Fibroblast of pulmonary artery (primary cell): ENCODE results near the gene PRKACA.

Experiments
- DNase-seq: peaks from one replicate; pipeline ENCODE4 v3.0.0-alpha.2; 2010; ENCODE audit warnings: low read depth
- H3K4me3 ChIP-seq: replicated peaks from 2 replicates; pipeline ENCODE4 v1.5.1; 2011; ENCODE audit warnings: low read depth, mild to moderate bottlenecking, control low read depth, low read length, moderate library complexity
- TF ChIP-seq, protein P1 (sequence below): IDR thresholded peaks from 2 replicates; pipeline ENCODE4 v1.5.1; 2011; ENCODE audit warnings: mild to moderate bottlenecking, control low read depth, low read length, inconsistent platforms; ENCODE audit errors: missing control alignments

PRKACA gene

DNA sequence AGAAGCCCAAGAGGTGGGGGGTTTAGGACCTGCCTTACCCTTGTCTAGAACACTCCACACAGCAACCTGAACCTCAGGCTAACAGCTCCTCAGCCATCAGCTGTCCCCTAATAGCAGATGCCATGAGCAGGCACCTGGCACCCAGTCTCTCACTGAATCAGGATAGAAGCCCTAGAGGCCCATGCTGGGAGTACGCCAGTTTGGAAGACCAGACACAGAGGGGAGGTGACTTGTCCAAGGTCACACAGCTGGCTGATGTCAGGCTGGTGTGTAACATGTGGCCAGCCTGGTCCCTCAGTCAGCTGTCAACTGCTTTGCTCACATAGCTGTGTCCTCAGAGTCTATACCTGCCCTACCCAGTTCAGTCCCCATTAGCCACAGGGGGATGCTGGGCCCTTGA is 14.3 kb downstream of the PRKACA start:
- no peak overlapping the region for H3K4me3 ChIP-seq
- TF ChIP-seq, protein P1, sequence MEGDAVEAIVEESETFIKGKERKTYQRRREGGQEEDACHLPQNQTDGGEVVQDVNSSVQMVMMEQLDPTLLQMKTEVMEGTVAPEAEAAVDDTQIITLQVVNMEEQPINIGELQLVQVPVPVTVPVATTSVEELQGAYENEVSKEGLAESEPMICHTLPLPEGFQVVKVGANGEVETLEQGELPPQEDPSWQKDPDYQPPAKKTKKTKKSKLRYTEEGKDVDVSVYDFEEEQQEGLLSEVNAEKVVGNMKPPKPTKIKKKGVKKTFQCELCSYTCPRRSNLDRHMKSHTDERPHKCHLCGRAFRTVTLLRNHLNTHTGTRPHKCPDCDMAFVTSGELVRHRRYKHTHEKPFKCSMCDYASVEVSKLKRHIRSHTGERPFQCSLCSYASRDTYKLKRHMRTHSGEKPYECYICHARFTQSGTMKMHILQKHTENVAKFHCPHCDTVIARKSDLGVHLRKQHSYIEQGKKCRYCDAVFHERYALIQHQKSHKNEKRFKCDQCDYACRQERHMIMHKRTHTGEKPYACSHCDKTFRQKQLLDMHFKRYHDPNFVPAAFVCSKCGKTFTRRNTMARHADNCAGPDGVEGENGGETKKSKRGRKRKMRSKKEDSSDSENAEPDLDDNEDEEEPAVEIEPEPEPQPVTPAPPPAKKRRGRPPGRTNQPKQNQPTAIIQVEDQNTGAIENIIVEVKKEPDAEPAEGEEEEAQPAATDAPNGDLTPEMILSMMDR = no peak
- DNase-seq = no peak

DNA sequence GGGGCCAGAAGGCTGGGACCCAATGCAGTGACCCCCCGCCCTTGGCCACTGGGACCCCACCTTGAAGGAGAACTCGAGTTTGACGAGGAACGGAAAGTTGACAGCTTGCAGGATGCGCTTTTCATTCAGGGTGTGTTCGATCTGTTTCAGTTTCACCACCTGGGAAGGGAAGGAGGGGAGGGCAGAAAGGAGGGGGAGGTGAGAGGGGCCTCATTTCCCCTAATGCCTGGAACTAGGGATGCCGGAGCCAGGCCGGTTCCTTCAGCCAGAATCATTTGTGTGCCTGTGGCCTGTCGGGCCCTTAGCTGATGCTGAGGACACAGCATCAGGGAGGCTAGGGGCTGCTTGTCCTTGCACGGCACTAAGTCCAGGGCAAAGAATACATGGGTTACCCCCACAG is 14.8 kb downstream of the PRKACA start:
- no peak for DNase-seq
- no peak overlapping the region for H3K4me3 ChIP-seq
- TF ChIP-seq, protein P1 = no peak

DNA sequence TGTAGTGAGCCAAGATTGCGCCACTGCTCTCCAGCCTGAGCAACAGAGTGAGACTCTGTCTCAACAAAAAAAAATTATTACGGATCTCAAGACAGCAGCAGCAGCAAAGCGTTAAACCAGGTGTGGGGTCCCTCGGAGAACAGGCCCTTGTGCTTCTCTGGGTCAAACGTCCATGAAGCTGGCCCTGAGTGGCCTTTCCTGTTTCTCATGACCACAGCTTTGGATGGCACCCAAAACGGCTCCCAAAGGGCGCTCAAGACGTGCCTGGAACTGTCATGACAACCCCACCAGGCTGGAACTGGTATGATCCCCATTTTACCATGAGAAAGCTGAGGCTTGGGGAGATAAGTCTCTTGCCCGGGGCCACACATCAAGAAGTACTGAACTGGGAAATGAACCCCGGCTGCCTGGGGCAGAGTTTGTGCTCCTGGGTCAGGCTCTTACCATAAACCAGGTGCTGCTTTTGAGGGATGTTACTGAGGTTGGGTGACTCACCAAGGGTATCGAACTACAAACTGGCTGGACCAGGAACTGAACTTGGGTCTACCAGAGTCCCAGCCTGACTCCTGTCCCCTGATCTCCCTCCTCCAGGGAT is 15.4 kb downstream of the PRKACA start:
- H3K4me3 ChIP-seq = no peak overlapping the region
- TF ChIP-seq, protein P1 = no peak
- no peak for DNase-seq

DNA sequence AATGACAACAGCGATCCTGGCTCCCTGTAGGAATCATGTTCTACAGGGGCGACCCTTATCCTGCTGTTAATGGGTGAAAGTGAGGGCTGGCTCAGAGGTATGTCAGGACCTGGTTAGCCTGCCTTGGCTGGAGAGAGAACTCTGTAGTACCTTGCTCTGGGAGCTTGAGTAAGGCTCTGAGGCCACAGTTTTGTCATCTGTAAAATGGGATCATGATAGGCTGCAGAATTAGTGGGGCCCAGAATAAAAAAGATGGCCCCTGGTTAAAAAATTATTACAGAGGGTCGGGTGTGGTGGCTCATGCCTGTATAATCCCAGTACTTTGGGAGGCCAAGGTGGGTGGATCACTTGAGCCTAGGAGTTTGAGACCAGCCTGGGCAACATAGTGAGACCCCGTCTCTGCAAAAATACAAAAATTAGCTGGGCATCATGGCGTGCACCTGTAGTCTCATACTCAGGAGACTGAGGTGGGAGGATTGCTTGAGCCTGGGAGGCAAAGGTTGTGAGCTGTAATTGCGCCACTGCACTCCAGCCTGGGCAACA is 16.5 kb downstream of the PRKACA start:
- no peak for DNase-seq
- TF ChIP-seq, protein P1 = no peak
- H3K4me3 ChIP-seq = no peak overlapping the region

DNA sequence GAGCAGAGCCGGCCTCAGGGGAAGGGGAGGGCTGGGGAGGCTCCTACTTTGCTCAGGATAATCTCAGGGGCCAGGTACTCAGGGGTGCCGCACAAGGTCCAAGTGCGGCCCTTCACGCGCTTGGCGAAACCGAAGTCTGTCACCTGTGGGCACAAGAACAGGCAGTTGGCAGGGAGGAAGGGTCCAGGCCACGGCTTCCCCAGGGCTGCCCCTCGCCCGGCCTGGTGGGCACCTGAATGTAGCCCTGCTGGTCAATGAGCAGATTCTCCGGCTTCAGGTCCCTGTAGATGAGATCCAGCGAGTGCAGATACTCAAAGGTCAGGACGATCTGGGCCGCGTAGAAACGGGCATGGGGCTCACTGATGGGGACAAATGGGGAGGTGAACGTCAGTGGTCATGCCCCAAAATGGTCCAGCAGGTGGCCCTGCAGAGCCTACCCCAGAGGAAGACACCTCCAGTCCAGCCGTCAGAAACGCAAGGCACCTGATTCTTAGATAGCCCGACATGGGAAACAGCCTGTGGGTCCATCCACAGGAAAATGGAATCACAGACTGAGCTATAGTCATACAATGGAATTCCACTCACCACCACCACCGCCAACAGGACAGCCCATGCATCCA is 19.9 kb downstream of the PRKACA start:
- H3K4me3 ChIP-seq = no peak overlapping the region
- DNase-seq = no peak
- TF ChIP-seq, protein P1 = peak; percentile 24

DNA sequence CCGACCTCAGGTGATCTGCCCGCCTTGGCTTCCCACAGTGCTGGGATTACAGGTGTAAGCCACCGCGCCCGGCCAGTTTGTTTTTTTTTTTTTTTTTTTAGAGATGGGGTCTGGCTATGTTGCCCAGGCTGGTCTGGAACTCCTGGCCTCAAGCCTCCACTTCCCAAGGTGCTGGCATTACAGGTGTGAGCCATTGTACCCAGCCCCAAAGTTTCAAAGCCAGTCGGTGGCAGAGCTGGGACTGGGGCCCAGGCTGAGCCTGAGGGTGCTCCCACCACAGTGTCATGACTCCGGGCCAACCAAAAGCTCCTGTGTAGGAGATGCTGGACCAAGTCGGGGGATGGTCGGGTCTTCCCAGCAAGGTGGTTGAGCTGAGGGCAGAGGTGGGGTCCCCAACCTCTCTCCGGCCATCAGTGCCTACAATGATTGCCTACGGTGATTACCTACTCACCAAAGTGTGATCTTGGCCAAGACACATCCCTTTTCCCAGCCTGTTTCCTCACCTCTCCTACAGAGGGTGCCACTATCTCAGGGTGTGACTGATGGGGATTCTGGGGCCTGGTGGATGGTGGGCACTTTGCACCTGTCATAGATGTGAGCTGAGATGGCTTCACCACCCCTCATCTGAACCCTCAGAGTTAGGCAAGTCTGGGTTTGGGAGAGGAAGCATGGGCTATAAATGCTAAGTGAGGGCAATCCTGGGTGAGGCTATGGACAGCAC is 21.1 kb downstream of the PRKACA start:
- TF ChIP-seq, protein P1 = peak; percentile 8
- no peak for DNase-seq
- H3K4me3 ChIP-seq = no peak overlapping the region
